Measurements from ENCODE around the gene MLST8.

DNA sequence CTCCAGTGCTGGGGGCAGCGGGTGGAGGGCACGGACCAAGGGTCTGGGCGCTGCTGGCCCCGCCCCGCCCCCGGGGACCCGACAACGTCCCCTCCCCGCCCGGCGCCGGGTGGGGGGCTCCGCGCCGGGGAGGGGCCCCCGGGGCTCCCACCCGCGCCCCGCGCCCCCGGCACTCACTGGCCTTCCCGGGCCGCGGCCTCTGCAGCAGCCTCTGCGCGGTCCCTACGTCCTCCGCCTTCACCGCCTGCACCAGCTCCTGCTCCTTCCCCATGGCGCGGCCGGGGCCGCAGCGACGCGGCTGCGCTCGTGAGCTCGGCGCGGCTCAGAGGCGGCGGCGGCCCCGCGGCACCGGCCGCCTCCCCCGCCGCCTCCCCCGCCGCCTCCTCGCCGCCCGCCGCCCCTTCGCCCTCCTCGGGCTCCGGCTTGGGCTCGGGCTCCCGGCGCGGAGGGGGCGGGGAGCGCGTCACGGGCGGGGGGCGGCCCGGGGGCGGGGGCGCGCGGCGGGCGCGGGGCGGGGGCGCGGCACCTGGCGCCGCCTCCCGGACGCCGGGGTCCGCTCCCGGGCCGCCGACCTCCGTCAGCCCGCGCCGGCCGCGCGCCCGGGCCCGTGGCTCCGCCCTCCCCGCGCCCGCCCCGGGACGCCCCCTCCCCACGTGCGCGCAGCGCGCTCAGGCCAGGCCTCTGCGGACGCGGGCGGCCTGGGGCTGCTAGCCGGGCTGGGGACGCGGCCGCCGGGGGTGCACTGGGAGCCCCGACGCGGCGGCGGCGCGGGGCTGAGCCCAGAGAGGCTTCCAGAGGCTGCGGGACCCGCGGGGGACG is 8.9 kb upstream of the MLST8 start, which contains the start of gene CASKIN1:
- TF ChIP-seq, protein P1, sequence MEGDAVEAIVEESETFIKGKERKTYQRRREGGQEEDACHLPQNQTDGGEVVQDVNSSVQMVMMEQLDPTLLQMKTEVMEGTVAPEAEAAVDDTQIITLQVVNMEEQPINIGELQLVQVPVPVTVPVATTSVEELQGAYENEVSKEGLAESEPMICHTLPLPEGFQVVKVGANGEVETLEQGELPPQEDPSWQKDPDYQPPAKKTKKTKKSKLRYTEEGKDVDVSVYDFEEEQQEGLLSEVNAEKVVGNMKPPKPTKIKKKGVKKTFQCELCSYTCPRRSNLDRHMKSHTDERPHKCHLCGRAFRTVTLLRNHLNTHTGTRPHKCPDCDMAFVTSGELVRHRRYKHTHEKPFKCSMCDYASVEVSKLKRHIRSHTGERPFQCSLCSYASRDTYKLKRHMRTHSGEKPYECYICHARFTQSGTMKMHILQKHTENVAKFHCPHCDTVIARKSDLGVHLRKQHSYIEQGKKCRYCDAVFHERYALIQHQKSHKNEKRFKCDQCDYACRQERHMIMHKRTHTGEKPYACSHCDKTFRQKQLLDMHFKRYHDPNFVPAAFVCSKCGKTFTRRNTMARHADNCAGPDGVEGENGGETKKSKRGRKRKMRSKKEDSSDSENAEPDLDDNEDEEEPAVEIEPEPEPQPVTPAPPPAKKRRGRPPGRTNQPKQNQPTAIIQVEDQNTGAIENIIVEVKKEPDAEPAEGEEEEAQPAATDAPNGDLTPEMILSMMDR (IDR thresholded peaks at IDR 0.05): no peak
- TF ChIP-seq EP300 (IDR thresholded peaks at IDR 0.05) (no peak), POLR2A (IDR thresholded peaks at IDR 0.05) (no peak)

All from ovary (tissue), 3 donors.